GM19240 (cell line): ENCODE data around the gene IQSEC3.
"Not testable (repeated sequence)": the region's sequence is repeated elsewhere in the genome, so short reads cannot be mapped to it uniquely, and the experiment has no call there.

Experiments used
- DNase-seq: peaks from one replicate; pipeline ENCODE4 v3.0.0; 2011; ENCODE audit warnings: low spot score; ENCODE audit not compliant: insufficient read length

IQSEC3 gene

DNA sequence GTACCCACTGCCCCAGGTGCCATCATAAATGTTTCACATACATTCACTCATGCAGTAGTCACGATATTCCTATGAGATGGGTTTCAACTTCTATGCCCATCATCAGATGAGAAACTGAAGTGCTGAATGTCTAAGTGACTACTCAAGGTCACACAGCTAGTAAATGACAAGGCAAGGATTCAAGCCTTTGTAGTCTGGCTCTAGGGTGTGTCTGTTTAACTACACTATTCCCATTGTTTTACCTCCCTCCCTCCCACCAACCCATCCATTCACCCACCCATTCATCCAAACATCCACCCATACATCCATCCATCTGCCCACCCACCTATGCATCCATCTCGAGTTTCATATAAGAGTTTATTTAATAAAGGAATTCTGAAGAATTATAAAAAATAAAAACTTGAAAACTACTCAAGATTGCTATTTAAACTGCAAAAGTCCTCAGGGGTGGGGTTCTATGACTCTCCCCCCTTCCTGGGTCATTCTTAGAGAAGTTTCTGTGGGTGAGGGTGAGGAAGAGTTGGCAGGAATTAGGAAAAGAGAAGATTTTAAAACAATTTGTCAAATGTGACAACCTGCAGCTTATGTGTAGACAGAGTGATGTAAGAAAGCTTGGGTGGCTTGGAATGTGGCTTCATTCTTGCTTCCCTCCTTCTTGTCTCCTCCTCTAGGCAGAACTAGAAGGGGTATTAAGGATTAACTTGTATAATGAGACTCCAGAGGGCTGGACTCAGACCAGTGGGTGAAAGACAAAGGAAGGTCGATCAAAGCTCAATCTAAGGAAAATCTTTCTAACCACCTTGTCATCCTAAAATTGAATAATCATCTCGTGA, 13.4 kb upstream of the IQSEC3 start:
- not testable (repeated sequence) for DNase-seq

DNA sequence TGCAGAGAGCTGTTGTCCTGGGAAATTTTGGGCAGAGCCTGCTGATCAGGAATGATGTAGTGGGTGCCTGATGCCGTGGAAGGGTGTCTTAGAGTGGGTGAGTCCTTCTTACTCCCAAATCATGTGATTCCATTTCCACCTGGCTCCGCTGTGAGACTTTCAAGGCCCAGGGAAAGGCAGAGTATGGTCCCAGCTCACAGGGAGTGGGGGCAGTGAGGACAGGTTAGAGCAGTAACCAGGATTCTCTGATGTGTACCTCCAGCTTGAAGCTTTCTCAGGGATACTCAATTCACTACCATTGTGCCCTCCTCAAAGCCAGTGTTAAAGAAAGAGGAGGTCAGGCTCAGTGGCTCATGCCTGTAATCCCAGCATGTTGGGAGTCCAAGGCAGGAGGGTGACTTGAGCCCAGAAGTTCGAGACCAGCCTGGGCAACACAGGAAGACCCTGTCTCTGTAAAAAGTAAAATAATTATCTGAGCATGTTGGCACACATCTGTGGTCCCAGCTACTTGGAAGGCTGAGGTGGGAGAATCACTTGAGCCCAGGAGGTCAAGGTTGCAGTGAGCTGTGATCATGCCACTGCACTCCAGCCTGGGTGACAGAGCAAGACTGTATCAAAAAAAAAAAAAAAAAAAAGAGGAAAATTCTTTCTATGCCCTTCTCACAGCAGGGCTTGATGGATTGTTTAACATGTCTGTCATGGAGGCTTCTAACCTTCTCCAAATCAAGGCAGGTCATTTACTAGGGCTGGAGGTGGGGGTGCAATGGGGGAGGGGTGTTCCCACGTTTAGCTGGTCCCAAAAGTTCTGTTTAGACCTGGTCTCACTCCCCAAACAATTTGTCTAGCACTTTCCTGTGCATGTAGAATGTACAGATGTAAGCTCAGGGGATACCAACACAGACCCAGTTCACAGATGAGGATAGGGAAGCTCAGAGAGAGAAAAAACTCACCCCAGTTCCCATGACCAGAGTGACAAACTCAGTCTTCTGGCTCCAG, 12.5 kb upstream of the IQSEC3 start:
- no peak for DNase-seq

DNA sequence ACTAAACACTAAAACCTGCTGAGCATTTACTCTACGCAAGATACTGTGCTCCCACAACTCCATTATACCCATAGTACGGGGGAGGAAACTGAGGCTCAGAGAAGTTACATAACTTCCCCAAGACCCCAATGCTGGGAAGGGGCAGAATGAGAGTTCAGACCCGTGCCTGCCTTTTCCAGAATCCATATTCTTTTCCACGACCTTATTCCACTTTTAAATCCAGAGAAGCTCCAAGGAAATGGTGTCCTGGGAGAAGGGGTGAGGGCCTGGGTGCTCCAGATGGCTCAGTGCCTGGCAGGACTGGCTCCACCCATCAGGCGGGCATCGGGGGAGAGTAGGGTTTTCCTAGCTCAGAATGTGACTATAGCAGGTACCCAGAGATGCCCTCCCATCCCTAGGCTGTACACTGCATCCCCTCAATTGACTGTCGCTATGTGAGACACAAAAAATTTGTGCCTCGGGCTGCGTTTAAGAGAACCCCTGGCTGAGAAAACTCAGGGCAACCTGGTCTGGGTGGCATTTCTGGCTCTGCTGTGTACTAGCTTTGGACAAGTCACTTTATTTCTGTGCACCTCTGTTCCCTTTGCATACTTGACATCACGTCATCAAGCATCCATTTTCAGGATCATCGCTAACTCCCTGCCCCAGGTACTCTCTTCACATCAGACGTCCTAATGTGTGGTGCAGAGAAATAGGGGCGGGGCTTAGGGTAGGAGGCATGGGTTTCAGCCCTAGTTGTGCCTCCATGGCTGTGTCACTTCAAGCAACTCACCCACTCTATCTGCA, 11.6 kb upstream of the IQSEC3 start:
- DNase-seq, result no peak

DNA sequence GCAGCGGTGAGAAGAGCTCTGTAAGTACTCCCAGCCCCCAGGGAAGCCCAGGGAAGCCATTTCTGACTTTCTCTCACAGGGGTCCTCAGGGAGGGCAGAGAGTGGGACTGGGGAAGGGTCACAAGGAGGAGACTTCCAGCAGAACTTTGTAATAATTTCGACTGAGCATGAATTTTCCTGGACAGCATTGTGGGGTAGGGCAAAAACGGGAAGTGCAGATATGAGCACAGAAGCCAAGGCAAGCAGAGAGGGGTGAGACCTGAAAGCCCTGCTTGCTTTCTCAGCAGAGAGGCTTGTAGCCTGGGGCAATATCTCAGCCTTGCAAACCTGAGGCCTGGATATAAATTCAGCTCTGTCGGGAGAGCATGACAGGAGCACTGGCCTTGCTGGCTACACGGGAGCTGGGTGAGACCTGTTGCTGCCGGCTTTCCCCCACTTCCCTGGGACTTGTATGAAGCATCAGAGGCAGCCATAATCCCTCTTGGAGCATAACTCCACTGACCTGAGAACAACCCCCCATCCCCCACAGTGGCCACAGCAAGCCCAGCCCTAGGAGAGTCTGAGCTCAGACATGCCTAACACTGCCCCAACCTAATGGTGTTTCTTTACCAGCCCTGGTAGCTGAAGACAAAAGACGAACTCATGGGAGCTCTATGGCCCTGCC, 9.8 kb upstream of the IQSEC3 start:
- DNase-seq, result no peak

DNA sequence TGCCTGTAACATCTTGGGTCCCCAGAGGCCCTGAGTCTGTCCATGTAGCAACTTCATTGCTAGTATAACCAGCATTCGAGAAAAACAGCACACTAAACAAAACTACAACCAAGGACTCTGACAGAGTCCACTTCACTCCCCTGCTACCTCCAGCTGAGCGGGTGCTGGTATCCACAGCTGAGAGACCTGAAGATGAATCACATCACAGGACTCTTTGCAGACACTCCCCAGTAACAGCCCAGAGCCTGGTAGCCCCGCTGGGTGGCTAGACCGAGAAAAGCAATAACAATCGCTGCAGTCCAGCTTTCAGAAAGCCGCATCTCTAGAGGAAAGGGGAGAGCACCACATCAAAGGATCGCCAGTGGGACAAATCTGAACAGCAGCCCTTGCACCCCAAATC, 9.0 kb upstream of the IQSEC3 start:
- no peak for DNase-seq

DNA sequence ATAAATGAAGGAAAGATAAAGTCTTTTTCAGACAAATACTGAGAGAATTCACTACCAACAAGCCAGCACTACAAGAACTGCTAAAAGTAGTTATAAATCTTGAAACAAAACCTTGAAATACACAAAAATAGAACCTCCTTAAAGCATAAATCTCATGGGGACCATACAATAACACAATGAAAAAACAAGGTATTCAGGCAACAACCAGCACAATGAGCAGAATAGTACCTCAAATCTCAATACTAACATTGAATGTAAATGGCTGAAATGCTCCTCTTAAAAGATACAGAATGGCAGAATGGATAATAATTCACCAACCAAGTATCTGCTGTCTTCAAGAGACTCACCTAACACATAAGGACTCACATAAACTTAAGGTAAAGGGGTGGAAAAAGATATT, 7.7 kb upstream of the IQSEC3 start:
- no peak for DNase-seq

DNA sequence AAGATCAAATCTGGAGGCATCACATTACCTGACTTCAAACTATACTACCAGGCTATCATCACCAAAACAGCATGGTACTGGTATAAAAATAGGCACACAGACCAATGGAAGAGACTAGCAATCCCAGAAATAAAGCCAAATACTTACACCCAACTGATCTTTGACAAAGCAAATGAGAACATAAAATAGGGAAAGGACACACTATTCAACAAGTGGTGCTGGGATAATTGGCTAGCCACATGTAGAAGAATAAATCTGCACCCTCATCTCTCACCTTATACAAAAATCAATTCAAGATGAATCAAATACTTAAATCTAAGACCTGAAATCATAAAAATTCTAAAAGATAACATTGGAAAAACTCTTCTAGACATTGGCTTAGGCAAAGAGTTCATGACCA, 4.7 kb upstream of the IQSEC3 start:
- not testable (repeated sequence) for DNase-seq

DNA sequence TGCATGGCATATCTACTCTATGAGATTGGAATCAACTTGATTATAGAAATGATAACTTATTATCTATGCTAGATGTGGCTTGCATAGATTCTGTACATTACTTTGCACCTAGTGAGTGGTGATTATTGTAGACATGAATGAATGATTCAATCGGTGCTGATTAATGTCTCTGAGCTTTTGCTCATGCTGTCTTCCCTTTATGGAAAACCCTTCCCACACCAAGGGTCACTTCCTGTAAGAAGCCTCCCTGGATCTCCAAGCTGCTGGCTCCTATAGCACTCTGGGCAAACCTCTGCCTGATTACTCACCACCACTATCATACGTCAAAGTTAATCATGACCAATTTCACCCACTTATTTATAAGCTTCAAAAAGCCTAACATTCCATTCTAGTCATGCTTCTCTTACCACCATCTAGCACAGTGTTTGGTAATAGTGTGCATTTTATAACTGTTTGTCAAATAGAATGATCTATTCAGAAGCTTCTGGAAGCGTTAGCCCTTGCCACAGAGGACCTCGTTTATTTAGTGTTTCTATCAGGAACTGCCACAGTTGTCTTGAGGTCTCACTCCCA, 990 bp upstream of the IQSEC3 start:
- DNase-seq, result not testable (repeated sequence)

DNA sequence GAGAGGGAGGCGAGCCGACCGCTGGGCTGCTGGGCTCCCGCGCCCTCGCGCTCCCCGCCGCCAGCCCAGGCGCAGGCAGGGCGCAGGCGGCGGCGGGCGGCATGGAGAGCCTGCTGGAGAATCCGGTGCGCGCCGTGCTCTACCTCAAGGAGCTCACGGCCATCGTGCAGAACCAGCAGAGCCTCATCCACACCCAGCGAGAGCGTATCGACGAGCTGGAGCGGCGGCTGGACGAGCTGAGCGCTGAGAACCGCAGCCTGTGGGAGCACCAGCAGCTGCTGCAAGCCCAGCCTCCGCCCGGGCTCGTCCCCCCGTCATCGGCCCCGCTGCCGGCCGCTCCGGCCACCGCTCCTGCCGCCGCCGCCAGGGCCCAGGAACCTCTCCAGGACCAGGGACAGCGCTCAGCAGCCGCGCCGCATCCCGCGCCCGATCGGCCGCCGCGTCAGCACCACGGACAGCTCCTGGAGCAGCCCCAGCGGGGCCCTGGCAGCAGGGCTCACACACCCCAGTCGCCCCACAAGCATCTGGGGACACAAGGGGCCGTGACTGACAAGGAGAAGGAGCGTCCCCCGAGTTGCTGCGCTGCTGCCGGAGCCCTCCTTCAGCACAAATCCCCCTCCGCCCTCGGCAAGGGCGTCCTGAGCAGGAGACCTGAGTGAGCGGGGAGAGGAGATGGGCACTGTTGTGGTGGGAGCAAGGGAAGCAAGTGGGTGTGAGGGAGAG, 376 bp downstream of the IQSEC3 start:
- DNase-seq, result not testable (repeated sequence)

DNA sequence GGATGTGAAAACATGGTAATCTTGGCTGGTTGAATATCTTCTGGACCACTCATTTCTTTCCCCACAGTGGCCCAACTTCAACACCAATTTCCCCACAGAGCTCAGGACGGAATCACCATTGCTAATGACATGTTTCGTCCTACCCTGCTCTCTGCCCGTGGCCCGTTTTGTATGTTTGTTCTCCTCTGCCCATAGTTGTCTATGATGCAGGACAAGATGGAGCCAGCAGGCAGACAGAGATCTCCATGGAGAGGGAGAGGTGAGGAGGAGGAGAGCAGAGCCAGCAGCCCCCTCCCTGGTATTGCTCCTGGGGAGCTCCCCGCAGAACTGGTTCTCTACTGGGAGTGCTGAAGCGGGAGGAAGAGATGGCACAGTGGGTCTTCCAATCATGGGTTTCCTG, 3.1 kb downstream of the IQSEC3 start:
- not testable (repeated sequence) for DNase-seq

DNA sequence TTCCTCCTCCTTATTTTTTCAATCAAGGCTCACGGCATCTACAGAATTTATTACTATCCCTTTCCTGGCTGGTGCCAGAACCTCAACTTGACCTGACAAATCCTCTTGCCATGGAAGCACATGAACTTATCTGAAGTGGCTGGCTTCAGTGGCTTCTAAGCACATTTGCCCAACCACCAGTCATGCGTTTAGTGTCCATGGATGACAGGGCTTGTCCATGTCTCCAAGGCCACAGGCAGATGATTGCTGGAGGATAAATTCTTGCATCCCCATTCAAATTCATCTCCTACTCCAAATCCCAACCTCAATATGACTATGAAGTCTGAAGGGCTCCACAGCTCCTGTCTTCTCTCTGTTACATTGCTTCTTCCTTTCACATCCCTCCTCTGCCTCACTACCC, 4.0 kb downstream of the IQSEC3 start:
- DNase-seq, result not testable (repeated sequence)

DNA sequence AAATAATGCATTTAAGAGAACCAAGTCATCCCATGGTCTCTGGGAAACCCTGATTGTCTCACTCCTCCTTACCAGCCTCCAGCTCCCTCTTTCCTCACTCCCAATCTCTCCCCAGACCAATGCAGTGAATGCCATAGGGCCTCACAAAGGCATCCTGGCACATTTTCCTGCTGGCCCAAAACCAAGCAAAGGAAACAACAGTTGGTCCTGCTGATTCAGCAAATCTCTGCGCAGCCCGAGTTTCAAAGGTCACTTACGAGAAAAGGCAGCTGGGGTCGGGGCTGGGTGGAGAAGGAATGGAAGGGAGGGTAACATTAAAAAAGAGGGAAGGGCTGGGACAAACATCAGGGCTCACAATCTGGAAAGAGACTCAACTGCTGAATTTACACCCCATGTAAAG, 5.5 kb downstream of the IQSEC3 start:
- not testable (repeated sequence) for DNase-seq

DNA sequence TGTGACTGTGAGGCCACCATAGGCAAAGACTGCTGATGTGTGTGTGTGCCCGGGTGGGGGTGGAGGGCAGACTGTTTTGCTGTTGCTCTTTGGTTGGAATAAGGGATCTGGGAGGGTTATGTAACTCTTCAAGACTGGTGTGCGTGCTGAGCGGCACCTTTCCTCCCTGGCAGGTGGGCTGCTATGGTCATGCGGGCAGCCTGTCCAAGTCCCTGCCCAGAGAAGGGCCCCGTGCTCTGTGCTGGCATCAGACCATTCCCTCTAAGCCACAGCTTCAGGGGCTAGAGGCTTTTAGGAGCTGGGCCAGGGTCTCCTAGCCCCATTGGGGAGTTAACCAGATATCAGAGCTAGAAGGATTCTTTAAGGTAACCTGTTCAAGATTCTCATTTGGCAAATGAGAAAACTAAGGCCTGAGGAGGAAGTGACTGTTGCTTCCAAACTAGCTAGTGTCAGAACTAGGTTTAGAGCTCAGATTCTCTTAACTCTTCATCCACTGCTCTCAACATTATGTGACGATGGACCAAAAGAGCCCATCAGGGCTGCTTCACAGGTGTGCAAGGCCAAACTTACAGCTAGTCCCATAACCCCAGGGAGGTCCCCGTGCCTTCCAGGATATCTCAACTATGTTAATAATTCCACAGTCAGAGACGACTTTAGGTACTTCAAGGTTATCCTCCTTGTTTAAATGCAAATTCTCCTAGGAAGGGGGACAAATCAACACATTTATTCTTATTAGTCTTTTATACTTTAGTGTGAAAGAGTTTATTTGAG, 8.0 kb downstream of the IQSEC3 start:
- DNase-seq, result not testable (repeated sequence)

DNA sequence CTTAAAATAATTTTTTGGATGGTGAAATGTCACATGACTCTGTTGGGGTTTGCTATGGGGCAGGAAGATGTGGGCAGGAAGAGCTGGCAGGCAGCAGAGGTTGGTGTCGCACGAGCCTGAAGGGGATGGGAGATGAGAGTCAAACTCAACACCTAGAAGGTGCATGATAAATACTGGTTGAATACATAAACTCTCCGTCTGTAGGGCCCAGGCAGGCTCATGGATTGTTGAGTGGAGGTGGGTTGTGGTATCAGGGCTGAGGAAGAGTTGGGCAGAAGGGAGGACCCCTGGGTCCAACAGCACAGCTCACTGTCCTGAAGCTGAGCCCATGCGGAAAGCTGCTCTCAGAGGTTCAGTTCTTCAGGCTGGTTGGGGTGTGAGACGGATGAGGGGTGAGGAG, 9.0 kb downstream of the IQSEC3 start:
- DNase-seq, result not testable (repeated sequence)

DNA sequence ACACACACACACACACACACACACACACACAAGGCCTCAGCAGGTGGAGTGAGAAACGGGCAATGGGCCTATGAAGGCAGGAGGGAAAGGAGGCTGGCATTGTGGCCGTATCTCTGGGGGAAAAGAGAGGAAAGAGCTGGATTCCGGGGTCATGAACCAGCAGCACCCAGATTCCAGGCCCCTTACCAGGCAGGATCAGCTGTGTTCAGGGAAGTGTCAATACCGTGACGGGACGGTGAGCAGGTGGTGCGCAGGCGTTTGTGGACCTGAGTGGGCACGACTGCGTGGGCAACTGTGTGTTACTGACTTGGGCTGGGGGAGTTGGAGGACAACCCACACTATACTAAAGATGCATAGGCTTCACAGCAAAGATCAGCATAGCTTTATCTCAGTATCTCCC, 9.5 kb downstream of the IQSEC3 start:
- DNase-seq, result not testable (repeated sequence)

DNA sequence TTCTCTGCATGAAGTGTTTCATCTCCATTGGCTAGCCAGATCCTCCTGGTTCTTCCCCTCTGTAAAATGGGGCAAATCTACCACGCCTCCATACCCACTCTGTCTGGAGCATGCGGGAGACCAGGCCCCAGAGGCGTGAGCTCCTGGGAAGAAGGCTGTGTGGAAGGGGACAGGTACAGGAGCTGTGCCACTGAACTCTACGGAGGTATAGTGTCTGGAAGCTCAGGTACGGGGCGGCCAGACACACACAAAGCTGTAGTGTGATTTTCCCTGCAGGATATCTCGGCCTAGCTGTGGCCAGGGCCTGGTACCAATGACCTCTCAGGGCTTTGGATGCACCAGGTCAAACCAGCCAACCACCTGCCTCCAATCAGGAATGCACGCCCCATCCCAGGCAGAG, 10.0 kb downstream of the IQSEC3 start:
- not testable (repeated sequence) for DNase-seq

DNA sequence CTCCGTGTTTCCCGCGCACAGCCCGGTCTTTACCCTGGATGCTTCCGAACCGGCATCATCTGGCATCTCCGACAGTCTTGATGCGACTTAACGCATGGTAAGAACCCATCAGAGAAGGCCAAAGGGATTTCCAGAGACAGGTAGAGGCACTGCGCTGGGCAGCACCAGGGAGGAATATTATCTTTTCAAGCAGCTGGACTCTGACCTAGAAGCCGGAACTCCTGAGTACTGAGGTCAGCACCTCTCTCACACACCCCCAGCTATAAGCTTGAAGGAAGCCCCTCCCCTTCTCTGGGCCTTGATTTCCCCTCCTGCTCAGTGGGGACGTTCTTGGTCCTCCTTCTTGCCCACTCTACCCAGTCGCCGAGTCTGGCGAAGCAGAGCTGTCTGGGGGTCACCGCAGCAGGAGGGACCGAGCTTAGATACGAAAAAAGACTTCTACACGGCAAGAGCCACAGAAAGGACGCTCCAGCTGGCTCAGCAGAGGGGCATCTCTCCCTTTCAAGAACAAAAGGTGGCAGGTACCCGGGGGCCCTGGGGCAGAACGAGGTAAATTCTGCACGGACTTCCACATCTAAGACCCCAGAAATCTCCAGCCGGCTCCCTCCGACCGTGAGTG, 10.6 kb downstream of the IQSEC3 start:
- DNase-seq, result not testable (repeated sequence)

DNA sequence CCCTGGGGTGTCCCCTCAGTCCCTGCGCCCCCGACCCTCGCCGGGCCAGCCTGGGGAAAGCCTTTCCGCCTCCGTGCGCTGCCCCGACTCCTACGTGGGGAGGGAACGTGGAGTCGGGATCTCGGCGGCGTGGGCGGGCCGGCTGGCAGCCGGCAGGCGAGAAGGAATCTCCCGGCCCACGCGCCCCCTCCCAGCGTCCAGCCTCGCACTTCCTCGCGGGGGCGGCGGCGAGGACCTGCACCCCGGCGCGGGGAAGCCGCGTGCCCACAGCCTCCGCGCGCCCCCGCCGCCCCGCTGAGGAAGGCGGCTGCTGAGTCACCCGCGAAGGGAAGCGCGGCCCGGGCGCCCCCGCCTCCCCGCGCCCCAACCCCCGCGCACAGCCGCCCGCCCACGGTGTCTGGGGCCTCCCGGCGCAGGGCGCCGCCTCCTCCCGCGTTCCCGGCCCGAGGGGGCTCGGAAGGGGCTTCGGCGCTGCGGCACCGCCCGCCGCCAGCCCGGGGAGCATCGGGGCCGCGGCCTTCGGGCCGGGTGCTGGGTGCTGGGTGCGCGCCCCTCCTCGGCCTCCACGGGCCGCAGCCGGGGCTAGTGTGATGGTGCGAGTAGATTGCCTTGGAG, 11.3 kb downstream of the IQSEC3 start:
- not testable (repeated sequence) for DNase-seq
